Tibial artery (tissue), 4 donors: Measurements from ENCODE around the gene TSPAN6.

Source experiments
- DNase-seq, 2 donors: peaks; one replicate each; pipeline ENCODE4 v3.0.0-alpha.2; 2019
- H3K27ac ChIP-seq, 2 donors: fragments of 200-600 bp; sonication (generic) in 1 of 2; 1 replicate in 1 of 2; 2 replicates in 1 of 2; pipeline ENCODE4 v1.5.1; 2018 to 2019; ENCODE audit warnings: mild to moderate bottlenecking in 1 of 2
- H3K27me3 ChIP-seq, 2 donors: fragments of 200-600 bp; sonication (generic) in 1 of 2; one replicate each; pipeline versions ENCODE4 v1.5.1 to v1.6.0; 2016 to 2019
- H3K36me3 ChIP-seq, 3 donors: fragments of 200-600 bp; sonication (generic) in 2 of 3; one replicate each; pipeline ENCODE4 v1.5.1; 2016 to 2019; ENCODE audit warnings: mild to moderate bottlenecking in 2 of 3
- H3K4me1 ChIP-seq, 4 donors: fragments of 200-600 bp; sonication (generic) in 2 of 4; 1 replicate in 3 of 4; 2 replicates in 1 of 4; pipeline ENCODE4 v1.5.1; 2016 to 2019
- H3K4me3 ChIP-seq, 2 donors: fragments of 200-600 bp; sonication (generic) in 1 of 2; 1 replicate in 1 of 2; 2 replicates in 1 of 2; pipeline ENCODE4 v1.5.1; 2018 to 2019; ENCODE audit warnings: mild to moderate bottlenecking in 2 of 2
- H3K9me3 ChIP-seq, 3 donors: fragments of 200-600 bp; sonication (generic) in 1 of 3; one replicate each; pipeline ENCODE4 v1.5.1; 2016 to 2019
- intact Hi-C: fragments of 100-400 bp; cut with DNase I; formaldehyde crosslinking; loops from one replicate; pipeline ENCODE4 v1.15.0; 2023; ENCODE audit warnings: low total_unique reads
- TF ChIP-seq, protein P1 (sequence below), 2 experiments: fragments of 200-600 bp in 1 of 2; fragments of 450-650 bp in 1 of 2; IDR thresholded peaks; one replicate each; pipeline ENCODE4 v1.5.1; 2017 to 2019; ENCODE audit warnings: antibody characterized with exemption in 2 of 2, mild to moderate bottlenecking in 1 of 2, moderate library complexity in 1 of 2

The TSPAN6 gene

GRCh38 chrX:100680756-100681155 is 44.1 kb upstream of the TSPAN6 start:
- intact Hi-C loops: no loop called here
- H3K4me3 ChIP-seq: no peak overlapping the region
- H3K27ac ChIP-seq: no peak overlapping the region
- no peak for DNase-seq
- no peaks in the 10 kb centered on the region for H3K27me3 ChIP-seq
- no peaks in the 10 kb centered on the region for H3K9me3 ChIP-seq
- peaks cover 0 to 4% (median 0%) of the 10 kb centered on the region in 4 donors for H3K4me1 ChIP-seq
- TF ChIP-seq, protein P1, sequence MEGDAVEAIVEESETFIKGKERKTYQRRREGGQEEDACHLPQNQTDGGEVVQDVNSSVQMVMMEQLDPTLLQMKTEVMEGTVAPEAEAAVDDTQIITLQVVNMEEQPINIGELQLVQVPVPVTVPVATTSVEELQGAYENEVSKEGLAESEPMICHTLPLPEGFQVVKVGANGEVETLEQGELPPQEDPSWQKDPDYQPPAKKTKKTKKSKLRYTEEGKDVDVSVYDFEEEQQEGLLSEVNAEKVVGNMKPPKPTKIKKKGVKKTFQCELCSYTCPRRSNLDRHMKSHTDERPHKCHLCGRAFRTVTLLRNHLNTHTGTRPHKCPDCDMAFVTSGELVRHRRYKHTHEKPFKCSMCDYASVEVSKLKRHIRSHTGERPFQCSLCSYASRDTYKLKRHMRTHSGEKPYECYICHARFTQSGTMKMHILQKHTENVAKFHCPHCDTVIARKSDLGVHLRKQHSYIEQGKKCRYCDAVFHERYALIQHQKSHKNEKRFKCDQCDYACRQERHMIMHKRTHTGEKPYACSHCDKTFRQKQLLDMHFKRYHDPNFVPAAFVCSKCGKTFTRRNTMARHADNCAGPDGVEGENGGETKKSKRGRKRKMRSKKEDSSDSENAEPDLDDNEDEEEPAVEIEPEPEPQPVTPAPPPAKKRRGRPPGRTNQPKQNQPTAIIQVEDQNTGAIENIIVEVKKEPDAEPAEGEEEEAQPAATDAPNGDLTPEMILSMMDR (IDR thresholded peaks at IDR 0.05): no peak
- no peaks in the 10 kb centered on the region for H3K36me3 ChIP-seq

DNA sequence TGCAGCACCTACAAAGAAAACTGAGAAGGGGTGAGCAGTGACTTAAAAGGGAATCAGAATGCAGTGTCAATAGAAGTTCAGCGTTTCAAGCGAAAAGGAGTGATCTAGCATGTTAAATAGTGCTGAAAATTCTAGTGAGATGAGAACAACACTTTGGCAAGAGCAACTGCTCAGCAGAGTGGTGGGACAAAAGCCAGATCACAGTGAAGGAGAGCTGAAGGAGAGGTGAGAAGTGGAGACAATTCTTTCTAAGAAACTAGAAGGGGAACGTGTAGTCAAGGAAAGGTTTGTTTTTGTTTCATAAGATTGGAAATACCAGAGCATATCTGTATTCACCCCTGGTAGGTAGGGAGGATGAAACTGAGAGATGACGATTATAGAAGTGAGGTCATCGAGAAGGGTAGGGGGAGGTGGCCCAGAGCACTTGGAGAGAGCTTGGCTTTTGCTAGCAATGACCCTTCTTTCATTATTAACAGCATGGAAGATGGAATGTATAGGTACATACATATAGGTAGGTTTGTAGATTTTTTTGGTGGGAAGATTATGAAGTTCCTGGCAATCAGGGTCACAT is 41.1 kb upstream of the TSPAN6 start:
- Histone ChIP-seq H3K27me3 (no peaks in the 10 kb centered on the region), H3K4me1 (peaks cover 0 to 4% (median 0%) of the 10 kb centered on the region in 4 donors), H3K27ac (no peak overlapping the region), H3K9me3 (no peaks in the 10 kb centered on the region), H3K36me3 (no peaks in the 10 kb centered on the region), H3K4me3 (no peak overlapping the region)
- TF ChIP-seq, protein P1 (IDR thresholded peaks at IDR 0.05): no peak
- intact Hi-C loops: no loop called here
- DNase-seq: no peak

GRCh38 chrX:100674705-100675104 is 38.1 kb upstream of the TSPAN6 start:
- Histone ChIP-seq H3K36me3 (no peaks in the 10 kb centered on the region), H3K27me3 (no peaks in the 10 kb centered on the region), H3K4me1 (no peaks in the 10 kb centered on the region), H3K9me3 (no peaks in the 10 kb centered on the region), H3K4me3 (no peak overlapping the region), H3K27ac (no peak overlapping the region)
- intact Hi-C loops: no loop called here
- TF ChIP-seq, protein P1 (IDR thresholded peaks at IDR 0.05): no peak
- DNase-seq: no peak

GRCh38 chrX:100673397-100673953 is 36.9 kb upstream of the TSPAN6 start:
- H3K4me3 ChIP-seq: no peak overlapping the region
- TF ChIP-seq, protein P1 (IDR thresholded peaks at IDR 0.05): no peak
- no peak for DNase-seq
- intact Hi-C loops: no loop called here
- no peaks in the 10 kb centered on the region for H3K27me3 ChIP-seq
- no peak overlapping the region for H3K27ac ChIP-seq
- H3K36me3 ChIP-seq: no peaks in the 10 kb centered on the region
- H3K4me1 ChIP-seq: no peaks in the 10 kb centered on the region
- no peaks in the 10 kb centered on the region for H3K9me3 ChIP-seq

- intact Hi-C loops: no loop called here
- Histone ChIP-seq H3K36me3 (no peaks in the 10 kb centered on the region), H3K27me3 (no peaks in the 10 kb centered on the region)
Measured at GRCh38 chrX:100672966-100673365, 36.4 kb upstream of the TSPAN6 start.

More at GRCh38 chrX:100672966-100673365, 36.4 kb upstream of the TSPAN6 start:
- no peak overlapping the region for H3K4me3 ChIP-seq
- no peaks in the 10 kb centered on the region for H3K9me3 ChIP-seq
- no peaks in the 10 kb centered on the region for H3K4me1 ChIP-seq
- no peak for DNase-seq
- TF ChIP-seq, protein P1 (IDR thresholded peaks at IDR 0.05): no peak
- H3K27ac ChIP-seq: no peak overlapping the region
